T-cell (primary cell): ENCODE measurements around the gene ANK3. TPM values are rescaled to one million over a fixed set of nuclear protein-coding genes. Genes with fewer than 3 reads are reported as not detected.
"Not testable (repeated sequence)": the region's sequence is repeated elsewhere in the genome, so short reads cannot be mapped to it uniquely, and the experiment has no call there.

Experiments
- ATAC-seq, 4 experiments: fragments of 200-7000 bp in 3 of 4; fragments of 150-1000 bp in 1 of 4; cut with Tn5 transposase; replicated peaks in 1 of 4; 1 replicate in 3 of 4; 2 replicates in 1 of 4; pipeline ENCODE4 v1.10.0; 2021; ENCODE audit warnings: moderate library complexity in 3 of 4, mild to moderate bottlenecking in 2 of 4, moderate number of reproducible peaks in 1 of 4
- CTCF ChIA-PET, 2 donors: fragments of 300-600 bp; sonication (Branson Sonifier 250); formaldehyde crosslinking; loops; one replicate each; lab custom pipeline; 2022; ENCODE audit warnings: antibody characterized with exemption in 2 of 2; lab: Charles Lee
- POLR2A ChIA-PET, 2 donors: fragments of 300-600 bp; sonication (Branson Sonifier 250); formaldehyde crosslinking; loops; one replicate each; lab custom pipeline; 2022; ENCODE audit warnings: antibody characterized with exemption in 2 of 2; lab: Charles Lee
- DNase-seq, 35 experiments: peaks; one replicate each; pipeline versions ENCODE4 v3.0.0 to v3.0.0-alpha.2; 2013 to 2023
- H3K27ac ChIP-seq: one replicate; pipeline ENCODE4 v1.5.1; 2013; ENCODE audit warnings: low read length
- H3K27me3 ChIP-seq, 2 experiments: replicated peaks in 1 of 2; 1 replicate in 1 of 2; 2 replicates in 1 of 2; pipeline versions ENCODE4 v1.6.1 to v1.7.0; 2013; ENCODE audit warnings: low read length in 1 of 2, mixed read lengths in 1 of 2; ENCODE audit not compliant: control insufficient read depth in 2 of 2, insufficient read depth in 2 of 2; ENCODE audit errors: extremely low read depth in 1 of 2
- H3K36me3 ChIP-seq, 2 donors: 1 replicate in 1 of 2; 2 replicates in 1 of 2; pipeline versions ENCODE4 v1.6.1 to v1.7.0; 2013; ENCODE audit warnings: low read length in 1 of 2; ENCODE audit not compliant: control insufficient read depth in 2 of 2, insufficient read depth in 1 of 2; ENCODE audit errors: extremely low read depth in 1 of 2
- H3K4me1 ChIP-seq, 2 experiments: 1 replicate in 1 of 2; 2 replicates in 1 of 2; pipeline versions ENCODE4 v1.6.1 to v1.7.0; 2013; ENCODE audit warnings: low read length in 2 of 2, mixed read lengths in 1 of 2; ENCODE audit not compliant: insufficient read depth in 2 of 2, control insufficient read depth in 1 of 2; ENCODE audit errors: extremely low read depth in 1 of 2
- H3K4me3 ChIP-seq, 2 donors: 1 replicate in 1 of 2; 2 replicates in 1 of 2; pipeline versions ENCODE4 v1.5.1 to v1.7.0; 2013; ENCODE audit warnings: mild to moderate bottlenecking in 2 of 2, low read length in 1 of 2, moderate library complexity in 1 of 2; ENCODE audit not compliant: control insufficient read depth in 1 of 2; ENCODE audit errors: extremely low read depth in 1 of 2
- H3K9me3 ChIP-seq: 2 replicates; pipeline ENCODE4 v1.7.0; 2013
- H3K27ac Mint-ChIP-seq, 2 donors: one replicate each; pipeline ENCODE4 v1.8.0; 2020 to 2021; ENCODE audit warnings: mild to moderate bottlenecking in 2 of 2, mixed read lengths in 2 of 2
- H3K27me3 Mint-ChIP-seq, 2 donors: one replicate each; pipeline ENCODE4 v1.8.0; 2021 to 2022; ENCODE audit warnings: mixed read lengths in 2 of 2
- H3K36me3 Mint-ChIP-seq: one replicate; pipeline ENCODE4 v1.8.0; 2021; ENCODE audit warnings: mixed read lengths
- H3K4me1 Mint-ChIP-seq, 3 donors: one replicate each; pipeline ENCODE4 v1.8.0; 2020 to 2022; ENCODE audit warnings: mixed read lengths in 3 of 3, mild to moderate bottlenecking in 1 of 3
- H3K4me3 Mint-ChIP-seq, 3 donors: one replicate each; pipeline ENCODE4 v1.8.0; 2020 to 2022; ENCODE audit warnings: mild to moderate bottlenecking in 3 of 3, mixed read lengths in 3 of 3, moderate library complexity in 3 of 3
- H3K9me3 Mint-ChIP-seq, 3 donors: one replicate each; pipeline ENCODE4 v1.8.0; 2020 to 2022; ENCODE audit warnings: mixed read lengths in 3 of 3
- WGBS: methylation state at CpG from one replicate; pipeline ENCODE4 v1.1.5; 2013; ENCODE audit warnings: missing lambda C conversion rate; ENCODE audit not compliant: insufficient coverage; 5-methylcytosine and 5-hydroxymethylcytosine counted together
- total RNA-seq, 35 experiments: library from RNA in 6 of 35; stranded (reverse) in 6 of 35; fragments of 120-200 nt in 1 of 35; gene quantifications; one replicate each; pipeline versions ENCODE4 v1.2.1 to v1.2.4 and lab custom pipeline; 2013 to 2026

Gene ANK3
- total RNA-seq, 5 donors from 2014 or later (not counting 1 experiment from before 2014, with no cell fraction given): 43.0 to 74.8 (median 56.7) TPM

GRCh38 chr10:60298408-60299389 lies 91.0 kb downstream of the ANK3 start:
- Histone ChIP-seq H3K9me3 (no peaks in the 10 kb centered on the region), H3K27ac (no peak overlapping the region), H3K27me3 (no peaks in the 10 kb centered on the region), H3K4me1 (no peaks in the 10 kb centered on the region), H3K4me3 (no peak overlapping the region), H3K36me3 (no peaks in the 10 kb centered on the region)
- Mint-ChIP-seq H3K27me3 (no peaks in the 10 kb centered on the region), H3K4me1 (peaks cover 1 to 7% (median 4%) of the 10 kb centered on the region in 3 donors), H3K27ac (no peak overlapping the region), H3K36me3 (no peaks in the 10 kb centered on the region), H3K4me3 (no peak overlapping the region), H3K9me3 (no peaks in the 10 kb centered on the region)
- DNase-seq (no peak), ATAC-seq (no peak)
- WGBS: 100% methylated on average over 3 of the region's 9 CpGs
- CTCF ChIA-PET: no interaction called here
- POLR2A ChIA-PET: no interaction called here

DNA sequence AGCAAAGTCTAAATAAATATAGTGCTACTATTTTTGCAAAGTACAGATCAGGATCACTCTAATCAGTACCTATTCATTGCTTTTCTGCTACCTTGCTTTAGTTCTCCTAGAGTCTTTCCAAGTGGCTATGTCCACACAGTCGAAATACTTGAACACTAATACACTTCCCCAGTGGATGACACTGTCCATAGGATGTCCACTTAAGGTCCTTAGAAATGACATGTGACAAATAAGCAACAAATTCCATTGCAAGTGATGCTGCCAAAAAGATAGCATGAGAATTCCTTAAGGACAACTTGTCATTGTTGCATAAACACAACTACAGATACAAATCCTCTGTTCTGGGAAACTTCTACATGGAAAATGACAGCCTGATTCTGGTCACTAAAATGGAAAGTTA lies 93.6 kb downstream of the ANK3 start:
- H3K4me1 ChIP-seq: no peaks in the 10 kb centered on the region
- no peak overlapping the region for H3K27ac Mint-ChIP-seq
- 38% methylated on average over 1 of the region's 1 CpG for WGBS
- H3K27ac ChIP-seq: no peak overlapping the region
- no peaks in the 10 kb centered on the region for H3K9me3 ChIP-seq
- no peaks in the 10 kb centered on the region for H3K36me3 ChIP-seq
- ChIA-PET CTCF (no interaction called here), POLR2A (no interaction called here)
- no peak overlapping the region for H3K4me3 Mint-ChIP-seq
- H3K9me3 Mint-ChIP-seq: no peaks in the 10 kb centered on the region
- no peak for ATAC-seq
- no peaks in the 10 kb centered on the region for H3K27me3 Mint-ChIP-seq
- no peaks in the 10 kb centered on the region for H3K36me3 Mint-ChIP-seq
- no peak overlapping the region for H3K4me3 ChIP-seq
- DNase-seq: no peak
- H3K4me1 Mint-ChIP-seq: peaks cover 5 to 10% (median 8%) of the 10 kb centered on the region in 3 donors
- no peaks in the 10 kb centered on the region for H3K27me3 ChIP-seq

DNA sequence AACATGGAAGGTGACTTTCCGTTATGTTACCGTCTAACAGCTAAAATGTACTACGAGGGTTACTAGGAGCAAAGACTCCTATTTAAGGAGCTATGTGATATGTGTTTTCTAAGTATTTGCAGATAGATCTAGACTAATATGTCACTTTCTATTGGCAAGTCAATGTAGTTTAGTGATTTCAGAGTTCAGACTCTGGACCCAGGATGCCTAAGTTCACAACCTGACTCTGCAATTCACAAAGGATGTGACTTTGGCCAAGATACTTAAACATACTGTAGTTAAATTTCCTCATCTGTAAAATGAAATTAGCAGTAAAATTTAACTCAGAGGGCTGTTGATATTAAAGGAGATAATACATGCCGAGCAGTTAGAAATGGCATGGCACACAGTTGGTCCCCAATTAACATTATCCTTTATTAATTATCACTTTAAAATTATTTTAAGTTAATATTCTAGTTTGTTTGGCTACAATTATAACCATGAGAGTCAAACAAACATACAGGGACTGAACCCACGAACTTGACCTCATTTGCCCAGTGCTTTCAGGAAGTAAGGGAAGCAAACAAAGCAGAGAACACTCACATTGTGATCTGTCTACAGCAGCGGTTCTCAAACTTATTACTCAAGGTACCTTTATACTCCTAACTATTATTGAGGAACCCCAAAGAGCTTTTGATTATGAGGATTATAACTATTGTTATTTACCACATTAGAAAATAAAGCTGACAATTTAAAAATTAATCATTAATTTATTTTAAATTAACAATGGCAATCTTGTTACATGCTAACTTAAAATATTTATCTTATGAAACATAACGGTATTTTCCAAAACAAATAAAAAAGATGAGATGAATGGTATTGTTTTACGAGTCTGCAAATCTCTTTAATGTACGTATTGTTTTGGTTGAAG lies 94.4 kb downstream of the ANK3 start:
- Histone ChIP-seq H3K4me3 (no peak overlapping the region), H3K27ac (no peak overlapping the region), H3K9me3 (no peaks in the 10 kb centered on the region), H3K36me3 (no peaks in the 10 kb centered on the region), H3K4me1 (no peaks in the 10 kb centered on the region), H3K27me3 (no peaks in the 10 kb centered on the region)
- ChIA-PET CTCF (no interaction called here), POLR2A (no interaction called here)
- Mint-ChIP-seq H3K27me3 (no peaks in the 10 kb centered on the region), H3K4me3 (no peak overlapping the region), H3K9me3 (no peaks in the 10 kb centered on the region), H3K4me1 (peaks cover 5 to 10% (median 8%) of the 10 kb centered on the region in 3 donors), H3K27ac (no peak overlapping the region), H3K36me3 (no peaks in the 10 kb centered on the region)
- ATAC-seq: no peak
- no peak for DNase-seq
- WGBS: no CpG with 5 or more reads among the region's 9 CpGs

DNA sequence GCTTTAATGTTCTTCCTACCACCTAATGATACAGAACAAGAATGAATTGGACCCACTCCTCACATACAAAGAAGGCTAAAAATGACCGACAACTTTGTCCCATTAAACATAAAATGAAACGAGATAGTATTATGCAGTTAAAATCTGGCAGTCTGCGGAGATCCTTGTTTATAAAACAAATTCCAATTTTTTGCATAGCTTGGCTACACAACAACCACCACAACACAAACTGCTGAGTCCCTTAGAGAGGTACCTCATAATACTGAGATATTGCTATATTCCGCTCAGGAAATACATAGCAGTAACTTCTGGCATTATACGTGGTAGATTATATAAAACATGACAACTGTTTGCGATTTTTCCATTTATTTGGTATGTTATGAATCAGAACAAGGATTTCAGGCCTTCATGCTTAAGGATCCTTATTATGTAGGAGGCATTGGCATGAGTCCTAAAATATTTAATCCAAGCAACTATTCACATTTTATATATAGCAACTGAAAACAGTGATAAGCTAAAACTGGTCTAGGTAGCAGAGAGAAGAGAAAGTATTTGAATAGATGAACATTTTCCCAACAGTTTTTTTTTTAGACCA lies 96.0 kb downstream of the ANK3 start:
- H3K27ac Mint-ChIP-seq: no peak overlapping the region
- ChIA-PET POLR2A (no interaction called here), CTCF (no interaction called here)
- H3K4me1 Mint-ChIP-seq: peaks cover 5 to 13% (median 8%) of the 10 kb centered on the region in 3 donors
- H3K27me3 Mint-ChIP-seq: no peaks in the 10 kb centered on the region
- Histone ChIP-seq H3K36me3 (no peaks in the 10 kb centered on the region), H3K9me3 (no peaks in the 10 kb centered on the region), H3K27ac (no peak overlapping the region), H3K4me1 (no peaks in the 10 kb centered on the region), H3K27me3 (no peaks in the 10 kb centered on the region), H3K4me3 (no peak overlapping the region)
- DNase-seq (no peak), ATAC-seq (no peak)
- H3K9me3 Mint-ChIP-seq: no peaks in the 10 kb centered on the region
- 100% methylated on average over 1 of the region's 6 CpGs for WGBS
- H3K4me3 Mint-ChIP-seq: no peak overlapping the region
- no peaks in the 10 kb centered on the region for H3K36me3 Mint-ChIP-seq

DNA sequence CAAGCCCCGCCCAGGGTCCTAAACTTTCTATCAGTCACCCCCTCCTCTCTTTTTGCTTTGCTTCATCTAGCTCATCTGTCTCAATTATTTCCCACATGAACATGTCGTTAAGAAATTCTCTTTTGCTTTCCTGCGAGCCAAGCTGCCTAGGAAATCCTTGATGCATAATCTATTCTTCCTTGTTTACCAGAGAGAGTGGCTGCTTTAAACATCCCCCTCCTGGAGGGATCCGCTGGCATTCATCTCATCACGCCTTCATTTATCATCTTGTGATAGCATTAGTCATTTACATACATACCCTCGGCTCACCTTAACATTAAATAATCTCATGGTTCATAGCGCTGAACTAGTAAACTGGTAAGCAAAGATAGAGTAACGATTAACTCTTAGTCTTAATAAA lies 96.7 kb downstream of the ANK3 start:
- H3K27me3 Mint-ChIP-seq: no peaks in the 10 kb centered on the region
- H3K4me3 Mint-ChIP-seq: no peak overlapping the region
- DNase-seq: no peak
- WGBS: 85% methylated on average over 3 of the region's 8 CpGs
- peaks cover 9 to 17% (median 13%) of the 10 kb centered on the region in 3 donors for H3K4me1 Mint-ChIP-seq
- H3K4me1 ChIP-seq: no peaks in the 10 kb centered on the region
- H3K36me3 Mint-ChIP-seq: no peaks in the 10 kb centered on the region
- H3K27ac ChIP-seq: no peak overlapping the region
- no peak overlapping the region for H3K4me3 ChIP-seq
- H3K27ac Mint-ChIP-seq: no peak overlapping the region
- H3K27me3 ChIP-seq: no peaks in the 10 kb centered on the region
- CTCF ChIA-PET: no interaction called here
- ATAC-seq: no peak
- no peaks in the 10 kb centered on the region for H3K9me3 Mint-ChIP-seq
- POLR2A ChIA-PET: no interaction called here
- no peaks in the 10 kb centered on the region for H3K9me3 ChIP-seq
- no peaks in the 10 kb centered on the region for H3K36me3 ChIP-seq

DNA sequence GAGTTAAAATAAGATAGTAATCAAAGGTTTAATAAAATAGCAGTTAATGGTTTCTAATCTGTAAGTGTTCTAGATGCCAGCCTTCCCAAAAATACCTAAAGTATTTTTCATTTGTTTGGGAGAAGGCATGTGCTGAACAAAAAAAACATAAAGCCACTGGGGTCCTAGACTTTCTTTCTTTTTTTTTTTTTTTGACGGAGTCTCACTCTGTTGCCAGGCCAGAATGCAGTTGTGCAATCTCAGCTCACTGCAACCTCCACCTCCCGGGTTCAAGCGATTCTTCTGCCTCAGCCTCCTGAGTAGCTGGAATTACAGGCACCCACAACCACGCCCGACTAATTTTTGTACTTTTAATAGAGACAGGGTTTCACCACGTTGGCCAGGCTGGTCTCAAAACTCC lies 97.1 kb downstream of the ANK3 start:
- H3K27ac Mint-ChIP-seq, ATAC-seq, H3K4me3 ChIP-seq, H3K4me3 Mint-ChIP-seq, H3K36me3 ChIP-seq, POLR2A ChIA-PET, H3K4me1 ChIP-seq, H3K27ac ChIP-seq, H3K27me3 Mint-ChIP-seq, H3K27me3 ChIP-seq, H3K9me3 Mint-ChIP-seq, DNase-seq, CTCF ChIA-PET, H3K36me3 Mint-ChIP-seq, H3K9me3 ChIP-seq: not testable (repeated sequence)
- 78% methylated on average over 5 of the region's 6 CpGs for WGBS
- H3K4me1 Mint-ChIP-seq: peaks cover 10 to 17% (median 15%) of the 10 kb centered on the region in 3 donors
